Neural progenitor cell (in vitro differentiated cells): Measurements from ENCODE around the gene LRCH4.

Experiments used
- CTCF ChIP-seq: fragments of 200-600 bp; sonication (generic); IDR thresholded peaks from 2 replicates; pipeline ENCODE4 v1.5.1; 2017; ENCODE audit warnings: antibody characterized with exemption, mild to moderate bottlenecking
- EZH2 ChIP-seq: fragments of 200-600 bp; sonication (generic); IDR thresholded peaks from 2 replicates; pipeline ENCODE4 v1.6.1; 2017; ENCODE audit warnings: antibody characterized with exemption, mild to moderate bottlenecking, moderate library complexity
- EZH2phosphoT487 ChIP-seq: fragments of 200-600 bp; sonication (generic); IDR thresholded peaks from 2 replicates; pipeline ENCODE4 v1.6.1; 2017; ENCODE audit warnings: antibody characterized with exemption

- TF ChIP-seq CTCF (no peak), EZH2phosphoT487 (no peak), EZH2 (no peak)
Measured at GRCh38 chr7:100591596-100591995, 5.7 kb upstream of the LRCH4 start.
